Astrocyte of the cerebellum (primary cell): ENCODE results near the gene KLHL9.

Experiments used
- DNase-seq: peaks from one replicate; pipeline ENCODE4 v3.0.0-alpha.2; 2011; ENCODE audit warnings: low read depth
- H3K4me3 ChIP-seq: 2 replicates; pipeline ENCODE4 v1.5.1; 2011; ENCODE audit warnings: mild to moderate bottlenecking, low read depth, low read length, moderate library complexity
- in situ Hi-C: cut with HindIII; loops from 2 replicates; pipeline ENCODE4 v1.10.0; 2017; ENCODE audit warnings: low sequenced_read_pairs
- TF ChIP-seq, protein P1 (sequence below): IDR thresholded peaks from 2 replicates; pipeline ENCODE4 v1.5.1; 2012; ENCODE audit warnings: low read length, low read depth, moderate library complexity, mild to moderate bottlenecking; ENCODE audit errors: missing control alignments

KLHL9 gene

DNA sequence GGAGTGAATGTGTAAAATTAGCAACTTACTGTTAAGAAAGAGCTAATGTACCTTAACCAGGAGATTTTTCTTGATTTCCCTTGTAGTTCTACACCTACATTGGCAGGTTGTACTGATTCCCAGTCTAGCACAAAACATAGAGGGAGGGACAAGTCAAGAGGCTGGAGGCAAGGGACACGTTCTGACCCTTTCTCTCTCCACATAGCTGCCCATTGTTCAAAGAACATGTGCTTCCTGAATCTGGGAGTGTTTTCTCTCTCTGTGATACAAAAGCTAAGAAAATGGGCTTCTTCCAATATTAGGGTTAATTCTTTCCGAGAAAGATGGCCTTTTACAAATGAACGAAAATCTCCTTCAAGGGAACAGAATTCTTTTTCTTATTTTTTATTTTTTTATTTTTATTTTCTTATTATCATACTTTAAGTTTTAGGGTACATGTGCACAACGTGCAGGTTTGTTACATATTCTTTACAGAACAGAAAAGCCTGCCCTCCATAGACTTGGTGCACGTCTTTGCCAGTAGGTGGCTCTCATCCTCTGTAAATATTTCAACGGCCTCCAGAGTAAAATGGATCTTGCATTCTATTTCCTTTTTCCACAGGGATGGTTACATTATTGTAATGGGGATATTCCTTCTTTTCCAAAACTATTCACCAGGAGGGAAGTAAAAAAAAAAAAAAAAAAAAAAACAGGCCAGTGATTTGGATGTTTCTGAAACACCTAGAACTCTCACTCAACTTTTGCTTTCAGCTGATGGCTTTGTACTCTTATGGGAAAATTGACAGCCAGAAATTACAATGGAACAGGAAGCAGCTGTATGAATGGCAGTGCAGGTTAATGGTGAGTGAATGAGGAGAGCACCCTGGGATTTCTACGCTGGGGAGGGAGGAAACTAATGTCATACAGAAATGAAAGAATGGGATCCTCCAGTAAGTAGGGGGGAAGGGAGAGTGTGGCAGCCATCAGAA lies 17.0 kb downstream of the KLHL9 start:
- H3K4me3 ChIP-seq = no peak overlapping the region
- DNase-seq = peak; percentile 33
- in situ Hi-C loops = no loop called here
- TF ChIP-seq, protein P1, sequence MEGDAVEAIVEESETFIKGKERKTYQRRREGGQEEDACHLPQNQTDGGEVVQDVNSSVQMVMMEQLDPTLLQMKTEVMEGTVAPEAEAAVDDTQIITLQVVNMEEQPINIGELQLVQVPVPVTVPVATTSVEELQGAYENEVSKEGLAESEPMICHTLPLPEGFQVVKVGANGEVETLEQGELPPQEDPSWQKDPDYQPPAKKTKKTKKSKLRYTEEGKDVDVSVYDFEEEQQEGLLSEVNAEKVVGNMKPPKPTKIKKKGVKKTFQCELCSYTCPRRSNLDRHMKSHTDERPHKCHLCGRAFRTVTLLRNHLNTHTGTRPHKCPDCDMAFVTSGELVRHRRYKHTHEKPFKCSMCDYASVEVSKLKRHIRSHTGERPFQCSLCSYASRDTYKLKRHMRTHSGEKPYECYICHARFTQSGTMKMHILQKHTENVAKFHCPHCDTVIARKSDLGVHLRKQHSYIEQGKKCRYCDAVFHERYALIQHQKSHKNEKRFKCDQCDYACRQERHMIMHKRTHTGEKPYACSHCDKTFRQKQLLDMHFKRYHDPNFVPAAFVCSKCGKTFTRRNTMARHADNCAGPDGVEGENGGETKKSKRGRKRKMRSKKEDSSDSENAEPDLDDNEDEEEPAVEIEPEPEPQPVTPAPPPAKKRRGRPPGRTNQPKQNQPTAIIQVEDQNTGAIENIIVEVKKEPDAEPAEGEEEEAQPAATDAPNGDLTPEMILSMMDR = peak; percentile 81

DNA sequence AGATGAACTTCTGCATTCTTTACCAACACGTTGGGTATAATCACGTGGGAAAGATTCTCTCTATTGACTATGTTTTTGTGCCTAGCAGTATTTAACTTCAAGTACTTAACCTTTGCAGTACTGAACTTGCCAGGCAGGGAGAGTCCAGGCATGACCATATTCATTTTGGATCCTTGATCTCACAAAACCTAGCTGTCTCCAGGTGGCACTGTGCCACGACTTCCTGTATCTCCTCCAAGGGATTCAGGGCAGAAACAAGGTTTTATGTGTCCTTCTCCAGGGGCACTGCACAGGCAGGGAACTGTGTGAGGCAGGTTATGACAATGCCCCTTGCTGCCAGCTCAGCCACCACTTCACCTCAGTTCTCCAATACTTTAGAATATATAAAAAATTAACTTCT lies 18.3 kb downstream of the KLHL9 start:
- no peak overlapping the region for H3K4me3 ChIP-seq
- TF ChIP-seq, protein P1 = no peak
- DNase-seq = no peak
- in situ Hi-C loops = no loop called here

DNA sequence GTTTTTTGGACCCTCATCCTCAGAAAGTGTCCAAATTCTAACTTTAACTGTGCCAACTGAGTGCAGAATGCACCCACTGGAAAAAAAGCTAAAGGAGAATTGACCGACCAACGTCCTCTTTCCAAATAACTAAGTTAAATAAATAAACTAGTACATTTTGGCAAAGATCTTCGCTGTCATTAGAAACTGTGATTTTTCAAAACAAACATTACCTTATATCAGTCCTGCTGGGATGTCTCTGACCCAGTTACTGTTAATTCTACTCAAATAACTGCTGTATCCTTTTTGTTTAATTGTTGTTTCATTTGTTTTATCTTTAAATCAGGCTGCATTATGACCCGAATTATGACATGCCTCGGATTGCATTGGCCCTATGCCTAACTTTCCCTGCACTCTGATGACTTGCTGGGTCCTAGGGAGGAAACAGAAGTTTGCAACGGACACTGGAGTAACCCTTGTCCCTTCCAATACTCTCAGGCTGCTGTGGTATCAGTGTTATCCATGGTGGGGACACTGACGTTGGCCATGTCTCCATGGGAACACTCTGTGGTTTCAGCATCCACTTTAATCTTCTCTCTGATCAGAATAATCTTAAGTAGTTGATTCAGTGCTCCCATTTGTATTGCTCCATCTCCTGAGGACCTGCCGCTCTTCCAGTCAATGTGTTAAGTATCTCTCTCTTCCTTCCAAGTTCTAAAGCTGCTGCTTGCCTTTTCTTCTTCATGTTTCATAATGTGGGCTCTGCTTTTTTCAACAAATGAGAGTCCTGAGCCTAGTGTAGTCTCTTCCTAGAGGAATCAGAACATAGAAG lies 19.0 kb downstream of the KLHL9 start:
- no peak for DNase-seq
- TF ChIP-seq, protein P1 = no peak
- no peak overlapping the region for H3K4me3 ChIP-seq
- in situ Hi-C loops = no loop called here

DNA sequence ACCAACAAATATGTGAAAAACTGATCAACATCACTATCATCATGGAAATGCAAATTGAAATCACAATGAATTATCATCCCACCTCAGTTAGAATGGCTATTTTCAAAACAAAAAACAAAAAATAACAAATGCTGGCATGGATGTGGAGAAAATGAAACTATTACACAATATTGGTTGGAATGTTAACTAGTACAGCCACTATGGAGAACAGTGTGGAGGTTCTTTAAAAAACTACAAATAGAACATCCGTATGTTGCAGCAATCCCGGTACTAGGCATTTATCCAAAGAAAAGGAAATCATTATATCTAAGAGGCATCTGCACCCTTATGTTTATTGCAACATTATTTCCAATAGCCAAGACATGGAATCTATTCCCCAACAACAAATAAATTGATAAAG lies 21.1 kb downstream of the KLHL9 start:
- in situ Hi-C loops = no loop called here
- H3K4me3 ChIP-seq = no peak overlapping the region
- DNase-seq = no peak
- TF ChIP-seq, protein P1 = no peak

DNA sequence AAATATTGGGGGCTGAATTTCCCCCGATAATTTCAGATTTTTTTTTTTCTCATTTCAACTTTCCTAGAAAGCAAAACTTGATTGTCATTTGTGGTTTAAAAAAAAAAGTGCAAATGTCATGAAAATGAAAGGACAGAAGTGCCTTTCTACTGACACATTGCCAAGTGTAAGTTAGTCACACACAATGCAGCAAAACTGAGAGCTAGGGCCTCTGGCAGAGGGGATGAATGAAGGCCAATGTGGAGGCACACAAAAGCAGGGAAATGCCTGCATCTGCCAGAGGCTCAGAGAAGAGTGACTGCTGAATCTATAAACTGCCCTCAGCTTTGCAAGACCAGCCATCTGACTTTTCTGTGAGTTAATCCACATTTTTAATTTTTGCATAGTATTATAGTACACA lies 23.3 kb downstream of the KLHL9 start:
- in situ Hi-C loops = no loop called here
- TF ChIP-seq, protein P1 = no peak
- no peak for DNase-seq

DNA sequence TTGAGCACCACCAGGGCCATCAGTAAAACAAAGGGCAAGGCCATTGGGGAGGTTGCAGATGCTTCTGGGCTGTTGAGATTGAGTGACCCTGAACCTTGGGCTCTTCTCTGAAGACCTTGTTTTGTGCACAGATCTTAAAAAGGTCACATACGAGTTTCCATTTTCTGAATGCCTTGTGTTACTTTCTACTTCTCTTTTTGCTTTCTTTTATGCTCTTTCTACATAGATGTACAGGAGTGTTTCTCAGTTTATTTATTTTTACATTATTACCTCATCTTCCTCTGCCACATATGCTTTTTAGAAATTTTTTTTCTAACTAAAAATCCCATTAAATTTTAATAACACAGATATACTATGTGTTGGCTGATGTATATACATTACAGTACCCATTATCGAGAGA lies 30.0 kb downstream of the KLHL9 start, which contains the start of gene IFNA5:
TSS of gene IFNA5 (minus strand) at position 101 of the 400 bp plus-strand sequence. CDS start at position 44, 57 bp downstream.
- in situ Hi-C loops = no loop called here
- DNase-seq = no peak
- TF ChIP-seq, protein P1 = no peak
- H3K4me3 ChIP-seq = no peak within 1 kb of the TSS

More for the DNA sequence above, 23.3 kb downstream of the KLHL9 start:
- no peak overlapping the region for H3K4me3 ChIP-seq
